ENCODE data around the gene NFIA. TPM values are rescaled to one million over a fixed set of nuclear protein-coding genes. Genes with fewer than 3 reads are reported as not detected.
"Not testable (repeated sequence)": the region's sequence is repeated elsewhere in the genome, so short reads cannot be mapped to it uniquely, and the experiment has no call there.

NFIA gene
- total RNA-seq, 1 experiment from 2014 or later: 65.4 TPM

DNA sequence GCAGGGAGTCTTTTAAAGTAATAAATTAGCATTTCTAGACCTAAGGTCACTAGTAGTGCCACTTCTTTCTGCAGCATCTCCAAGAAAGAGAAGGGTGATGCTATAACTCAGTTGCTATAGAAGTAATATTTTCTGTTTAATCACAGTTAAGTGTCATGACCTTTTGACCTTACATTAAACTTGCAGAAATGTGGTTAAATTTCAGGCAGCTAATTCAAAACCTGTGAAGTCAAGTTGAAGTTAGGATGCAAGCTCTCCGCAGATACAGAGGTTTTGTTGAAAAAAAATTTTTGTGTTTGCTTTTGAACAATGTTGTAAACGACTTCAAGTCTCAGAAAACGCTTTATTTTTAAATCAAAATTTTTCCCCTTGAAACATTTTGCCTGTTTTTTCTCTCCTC is 193.9 kb downstream of the NFIA start:
- intact Hi-C loops (cut with micrococcal nuclease; ENCODE audit: unreplicated experiment): no loop called here
- Histone ChIP-seq H3K9me3 (ENCODE audit: low read depth, low read length, poor library complexity, severe bottlenecking) (no peaks in the 10 kb centered on the region), H3K36me3 (ENCODE audit: insufficient read depth, low read length, poor library complexity, severe bottlenecking) (peaks cover 4% of the 10 kb centered on the region), H3K4me1 (ENCODE audit: insufficient read depth, low read length, poor library complexity, severe bottlenecking) (peaks cover 5% of the 10 kb centered on the region), H3K27ac (ENCODE audit: low read depth, low read length, poor library complexity, severe bottlenecking) (no peak overlapping the region), H3K27me3 (replicated peaks; ENCODE audit: insufficient read depth, low read depth, low read length, poor library complexity) (no peaks in the 10 kb centered on the region), H3K4me3 (ENCODE audit: low read depth, low read length, poor library complexity, severe bottlenecking) (no peak overlapping the region)
- TF ChIP-seq EZH2 (IDR thresholded peaks at IDR 0.05; ENCODE audit: borderline replicate concordance, low read depth, low read length, poor library complexity, severe bottlenecking): no peak
- no peak for TF ChIP-seq CTCF (conservative IDR thresholded peaks at IDR 0.05; ENCODE audit: low read depth, low read length)
- no peak for DNase-seq (ENCODE audit: low spot score)
- CTCF ChIA-PET: no interaction called here
- POLR2A ChIA-PET (ENCODE audit: low non-redundant PET): interaction anchor here (0.5 kb wide), 1 partner anchor 347 kb away, joined by 9 read pairs; no protein-coding TSS in a partner anchor
- no TSS peak for BruUV-seq (replicated peaks)

DNA sequence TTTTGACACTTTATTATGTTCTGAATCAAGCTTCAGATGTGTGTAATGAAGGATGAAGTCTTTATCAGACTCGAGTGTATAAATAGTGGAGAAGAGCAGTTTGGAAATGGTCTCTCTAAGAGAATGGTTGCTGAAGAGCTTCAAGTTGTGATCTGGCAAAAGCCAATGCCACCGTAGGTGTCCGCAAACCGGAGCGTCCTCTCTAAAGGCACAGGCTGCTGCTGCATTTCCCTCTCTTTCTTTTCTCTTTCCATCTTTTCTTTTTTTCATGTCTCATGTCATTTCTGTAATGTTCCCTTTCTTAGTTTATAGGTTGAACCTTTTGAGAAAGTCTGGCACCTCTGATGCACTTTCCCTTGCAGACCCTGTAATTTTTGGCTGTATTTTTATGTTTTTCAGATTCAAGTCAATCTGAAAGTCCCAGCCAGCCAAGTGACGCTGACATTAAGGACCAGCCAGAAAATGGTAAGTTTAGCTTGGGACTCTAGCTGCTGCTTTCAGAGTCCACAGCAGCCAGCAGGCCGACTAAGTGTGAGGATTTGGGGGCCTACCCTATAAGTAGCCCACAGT is 194.8 kb downstream of the NFIA start:
- POLR2A ChIA-PET (ENCODE audit: low non-redundant PET): interaction anchor here (0.5 kb wide), 1 partner anchor 348 kb away, joined by 9 read pairs; no protein-coding TSS in a partner anchor
- BruUV-seq (replicated peaks): no TSS peak
- no peaks in the 10 kb centered on the region for H3K9me3 ChIP-seq (ENCODE audit: low read depth, low read length, poor library complexity, severe bottlenecking)
- peaks cover 4% of the 10 kb centered on the region for H3K4me1 ChIP-seq (ENCODE audit: insufficient read depth, low read length, poor library complexity, severe bottlenecking)
- DNase-seq (ENCODE audit: low spot score): no peak
- no peak overlapping the region for H3K27ac ChIP-seq (ENCODE audit: low read depth, low read length, poor library complexity, severe bottlenecking)
- peaks cover 4% of the 10 kb centered on the region for H3K36me3 ChIP-seq (ENCODE audit: insufficient read depth, low read length, poor library complexity, severe bottlenecking)
- no peaks in the 10 kb centered on the region for H3K27me3 ChIP-seq (replicated peaks; ENCODE audit: insufficient read depth, low read depth, low read length, poor library complexity)
- no peak overlapping the region for H3K4me3 ChIP-seq (ENCODE audit: low read depth, low read length, poor library complexity, severe bottlenecking)
- no peak for TF ChIP-seq CTCF (conservative IDR thresholded peaks at IDR 0.05; ENCODE audit: low read depth, low read length)
- no peak for TF ChIP-seq EZH2 (IDR thresholded peaks at IDR 0.05; ENCODE audit: borderline replicate concordance, low read depth, low read length, poor library complexity, severe bottlenecking)
- intact Hi-C loops (cut with micrococcal nuclease; ENCODE audit: unreplicated experiment): no loop called here
- CTCF ChIA-PET: no interaction called here

- H3K9me3 ChIP-seq (ENCODE audit: low read depth, low read length, poor library complexity, severe bottlenecking); H3K27ac ChIP-seq (ENCODE audit: low read depth, low read length, poor library complexity, severe bottlenecking); POLR2A ChIA-PET (ENCODE audit: low non-redundant PET); CTCF ChIA-PET; intact Hi-C loops (cut with micrococcal nuclease; ENCODE audit: unreplicated experiment); H3K36me3 ChIP-seq (ENCODE audit: insufficient read depth, low read length, poor library complexity, severe bottlenecking); BruUV-seq (replicated peaks); H3K27me3 ChIP-seq (replicated peaks; ENCODE audit: insufficient read depth, low read depth, low read length, poor library complexity); DNase-seq (ENCODE audit: low spot score); H3K4me3 ChIP-seq (ENCODE audit: low read depth, low read length, poor library complexity, severe bottlenecking); H3K4me1 ChIP-seq (ENCODE audit: insufficient read depth, low read length, poor library complexity, severe bottlenecking): not testable (repeated sequence)
These were observed 196.1 kb downstream of the NFIA start for GRCh38 chr1:61278503-61278902.

GRCh38 chr1:61278966-61279365 is 196.6 kb downstream of the NFIA start:
- intact Hi-C loops (cut with micrococcal nuclease; ENCODE audit: unreplicated experiment): no loop called here
- H3K27ac ChIP-seq (ENCODE audit: low read depth, low read length, poor library complexity, severe bottlenecking): no peak overlapping the region
- ChIA-PET POLR2A (ENCODE audit: low non-redundant PET) (interaction anchor here (0.5 kb wide), 1 partner anchor 830 kb away, joined by 3 read pairs; no protein-coding TSS in a partner anchor), CTCF (no interaction called here)
- no TSS peak for BruUV-seq (replicated peaks)
- H3K4me1 ChIP-seq (ENCODE audit: insufficient read depth, low read length, poor library complexity, severe bottlenecking): peaks cover 8% of the 10 kb centered on the region
- no peak overlapping the region for H3K4me3 ChIP-seq (ENCODE audit: low read depth, low read length, poor library complexity, severe bottlenecking)
- no peak for DNase-seq (ENCODE audit: low spot score)
- H3K9me3 ChIP-seq (ENCODE audit: low read depth, low read length, poor library complexity, severe bottlenecking): no peaks in the 10 kb centered on the region
- H3K27me3 ChIP-seq (replicated peaks; ENCODE audit: insufficient read depth, low read depth, low read length, poor library complexity): no peaks in the 10 kb centered on the region
- TF ChIP-seq CTCF (conservative IDR thresholded peaks at IDR 0.05; ENCODE audit: low read depth, low read length): no peak
- TF ChIP-seq EZH2 (IDR thresholded peaks at IDR 0.05; ENCODE audit: borderline replicate concordance, low read depth, low read length, poor library complexity, severe bottlenecking): no peak
- H3K36me3 ChIP-seq (ENCODE audit: insufficient read depth, low read length, poor library complexity, severe bottlenecking): peaks cover 4% of the 10 kb centered on the region
